ENCODE results near the gene LHX3. TPM values are rescaled to one million over a fixed set of nuclear protein-coding genes. Genes with fewer than 3 reads are reported as not detected.

Gene LHX3
- total RNA-seq, 2 experiments from 2014 or later: 0.11 to 0.16 TPM

DNA sequence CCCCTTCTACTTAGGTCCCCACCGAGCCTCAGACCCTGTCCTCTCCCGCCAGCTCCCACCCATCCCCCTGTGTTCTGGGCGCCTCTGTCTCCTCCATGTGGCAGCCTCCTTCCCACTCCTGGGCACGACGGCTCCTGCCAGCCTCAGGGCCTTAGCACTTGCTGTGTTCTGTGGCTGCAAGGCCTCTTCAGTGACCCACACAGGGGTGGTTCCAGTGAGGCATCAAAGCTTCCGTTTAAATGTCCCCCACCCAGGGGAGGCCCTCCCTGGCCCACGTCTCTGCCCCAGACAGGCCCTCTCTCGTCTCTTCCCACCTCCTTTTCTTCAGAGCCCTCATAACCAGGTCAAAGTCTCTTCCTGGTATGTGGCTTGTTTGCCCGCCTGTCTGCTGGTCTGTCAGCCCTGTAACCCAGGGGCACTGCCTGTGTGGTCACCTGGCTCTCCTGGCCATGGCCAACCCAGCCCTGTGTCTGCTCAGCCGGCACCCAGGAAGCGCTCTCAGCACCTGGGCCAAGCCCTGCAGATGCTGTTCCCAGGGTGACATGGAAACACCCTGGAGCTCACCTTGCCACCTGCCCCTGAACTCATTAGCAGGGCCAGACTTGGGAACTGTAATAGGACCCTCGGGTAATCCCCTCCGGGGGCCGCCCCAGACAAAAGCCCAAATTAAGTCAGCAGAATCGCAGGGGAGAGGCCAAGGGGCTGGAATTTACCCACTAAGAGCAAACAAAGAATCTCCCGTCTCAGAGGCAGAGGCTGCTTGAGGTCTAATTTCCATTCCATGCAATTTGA, 33.7 kb downstream of the LHX3 start:
- H3K27me3 ChIP-seq (ENCODE audit: control insufficient read depth in 1 of 2, insufficient read depth in 2 of 2, low read length in 2 of 2): peaks cover 0 to 10% of the 10 kb centered on the region in 2 experiments
- ChIA-PET CTCF (interaction anchor here (0.6 kb wide), 1 partner anchor 96 kb away, joined by 3 read pairs; no protein-coding TSS in a partner anchor), POLR2A (no interaction called here)
- H3K4me1 ChIP-seq (ENCODE audit: insufficient read depth, low read length): no peaks in the 10 kb centered on the region
- H3K36me3 Mint-ChIP-seq (ENCODE audit: low read depth): no peaks in the 10 kb centered on the region
- H3K9me3 ChIP-seq (ENCODE audit: control insufficient read depth in 1 of 2, insufficient read depth in 1 of 2, low read length in 2 of 2): peaks cover 0 to 13% of the 10 kb centered on the region in 2 experiments
- H3K4me1 Mint-ChIP-seq (ENCODE audit: low read depth): no peaks in the 10 kb centered on the region
- TF ChIP-seq, protein P1, sequence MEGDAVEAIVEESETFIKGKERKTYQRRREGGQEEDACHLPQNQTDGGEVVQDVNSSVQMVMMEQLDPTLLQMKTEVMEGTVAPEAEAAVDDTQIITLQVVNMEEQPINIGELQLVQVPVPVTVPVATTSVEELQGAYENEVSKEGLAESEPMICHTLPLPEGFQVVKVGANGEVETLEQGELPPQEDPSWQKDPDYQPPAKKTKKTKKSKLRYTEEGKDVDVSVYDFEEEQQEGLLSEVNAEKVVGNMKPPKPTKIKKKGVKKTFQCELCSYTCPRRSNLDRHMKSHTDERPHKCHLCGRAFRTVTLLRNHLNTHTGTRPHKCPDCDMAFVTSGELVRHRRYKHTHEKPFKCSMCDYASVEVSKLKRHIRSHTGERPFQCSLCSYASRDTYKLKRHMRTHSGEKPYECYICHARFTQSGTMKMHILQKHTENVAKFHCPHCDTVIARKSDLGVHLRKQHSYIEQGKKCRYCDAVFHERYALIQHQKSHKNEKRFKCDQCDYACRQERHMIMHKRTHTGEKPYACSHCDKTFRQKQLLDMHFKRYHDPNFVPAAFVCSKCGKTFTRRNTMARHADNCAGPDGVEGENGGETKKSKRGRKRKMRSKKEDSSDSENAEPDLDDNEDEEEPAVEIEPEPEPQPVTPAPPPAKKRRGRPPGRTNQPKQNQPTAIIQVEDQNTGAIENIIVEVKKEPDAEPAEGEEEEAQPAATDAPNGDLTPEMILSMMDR (IDR thresholded peaks at IDR 0.05): no peak
- no peaks in the 10 kb centered on the region for H3K9me3 Mint-ChIP-seq
- H3K27me3 Mint-ChIP-seq: peaks cover 22% of the 10 kb centered on the region
- H3K36me3 ChIP-seq (ENCODE audit: insufficient read depth, low read length): no peaks in the 10 kb centered on the region
- no peak overlapping the region for H3K27ac ChIP-seq (ENCODE audit: low read depth in 1 of 2, low read length in 2 of 2)
- H3K4me3 ChIP-seq (ENCODE audit: low read length): no peak overlapping the region
- intact Hi-C loops (cut with DNase I, micrococcal nuclease): no loop called here
- ATAC-seq (ENCODE audit: poor library complexity) (no peak), DNase-seq (no peak)
- no peak overlapping the region for H3K27ac Mint-ChIP-seq
- no peak overlapping the region for H3K4me3 Mint-ChIP-seq

DNA sequence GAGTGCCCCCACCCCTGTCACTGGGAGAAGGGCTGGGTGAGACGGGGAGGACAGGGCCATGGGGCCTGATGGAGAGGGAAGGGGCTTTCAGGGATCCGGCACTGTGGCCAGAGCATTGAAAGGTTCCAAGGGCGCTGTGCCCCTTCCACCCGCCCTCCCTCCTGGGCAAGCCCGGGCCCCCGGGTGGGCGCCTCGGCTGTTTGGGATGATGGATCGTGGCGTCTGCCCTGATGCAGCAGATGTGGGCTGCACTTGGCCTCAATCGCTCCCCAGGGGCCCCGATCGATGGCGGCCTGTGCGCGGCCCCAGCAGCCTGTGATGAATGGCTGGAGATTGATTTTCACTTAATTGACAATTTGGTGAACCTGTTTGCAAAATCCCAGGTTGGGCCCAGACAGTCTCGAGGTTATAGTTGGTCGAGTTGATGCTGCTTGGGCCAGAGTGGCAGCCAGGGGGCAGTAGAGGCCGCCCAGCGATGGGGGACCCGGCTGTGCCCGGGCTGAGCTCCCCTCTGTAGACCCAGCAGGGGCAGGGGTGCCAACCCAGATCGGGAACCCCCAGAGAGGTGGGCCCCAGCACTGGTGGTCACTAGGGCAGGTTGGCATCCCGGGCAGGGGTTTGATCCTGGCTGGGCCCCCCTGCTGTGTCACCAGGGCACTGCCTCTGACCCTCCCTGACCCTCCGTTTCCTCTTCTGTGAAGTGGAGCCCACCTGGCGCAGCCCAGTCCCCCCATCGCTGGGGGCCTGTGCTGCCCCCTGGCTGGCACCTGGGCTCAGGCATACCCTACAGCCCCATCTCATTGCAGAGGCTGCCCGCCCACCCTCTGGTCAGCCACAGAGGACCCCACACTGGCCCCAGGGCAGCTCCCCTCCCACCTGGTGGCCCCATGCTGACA, 34.7 kb downstream of the LHX3 start:
- no peaks in the 10 kb centered on the region for H3K36me3 ChIP-seq (ENCODE audit: insufficient read depth, low read length)
- H3K9me3 ChIP-seq (ENCODE audit: control insufficient read depth in 1 of 2, insufficient read depth in 1 of 2, low read length in 2 of 2): peaks cover 0 to 13% of the 10 kb centered on the region in 2 experiments
- intact Hi-C loops (cut with DNase I, micrococcal nuclease): loop anchor here in 1 of 2 experiments (1.0 kb wide), 1 partner anchor 113 kb away; no protein-coding TSS in a partner anchor
- DNase-seq (peak; percentile 26 to 63 (median 42)), ATAC-seq (ENCODE audit: poor library complexity) (peak; percentile 51)
- Mint-ChIP-seq H3K27me3 (peaks cover 22% of the 10 kb centered on the region), H3K36me3 (ENCODE audit: low read depth) (no peaks in the 10 kb centered on the region), H3K27ac (no peak overlapping the region), H3K4me3 (no peak overlapping the region), H3K9me3 (no peaks in the 10 kb centered on the region), H3K4me1 (ENCODE audit: low read depth) (no peaks in the 10 kb centered on the region)
- no peaks in the 10 kb centered on the region for H3K4me1 ChIP-seq (ENCODE audit: insufficient read depth, low read length)
- TF ChIP-seq, protein P1 (IDR thresholded peaks at IDR 0.05): peak; percentile 36
- no peak overlapping the region for H3K27ac ChIP-seq (ENCODE audit: low read depth in 1 of 2, low read length in 2 of 2)
- ChIA-PET POLR2A (no interaction called here), CTCF (interaction anchor here (0.6 kb wide), 1 partner anchor 97 kb away, joined by 3 read pairs; no protein-coding TSS in a partner anchor)
- H3K4me3 ChIP-seq (ENCODE audit: low read length): no peak overlapping the region
- H3K27me3 ChIP-seq (ENCODE audit: control insufficient read depth in 1 of 2, insufficient read depth in 2 of 2, low read length in 2 of 2): peaks cover 0 to 10% of the 10 kb centered on the region in 2 experiments

DNA sequence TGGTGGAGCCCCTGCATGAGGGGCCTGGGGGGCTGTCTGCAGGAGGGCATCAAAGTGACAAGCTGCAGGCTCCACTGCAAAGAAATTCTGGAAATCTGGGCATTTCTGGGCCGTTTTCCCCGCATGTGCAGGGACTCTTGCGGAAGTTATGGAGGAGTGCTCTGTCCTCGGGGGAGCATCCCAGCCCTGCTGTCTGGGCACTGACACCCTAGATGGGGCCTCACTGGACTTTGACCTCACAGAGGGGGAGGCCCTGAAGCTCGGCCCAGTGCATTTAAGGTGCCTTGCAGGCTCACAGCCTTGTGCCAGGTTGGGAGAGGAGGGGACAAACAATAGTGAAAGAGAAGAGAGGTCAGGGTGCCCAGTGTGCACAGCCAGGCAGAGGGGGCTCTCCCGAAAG, 35.4 kb downstream of the LHX3 start:
- ChIA-PET CTCF (no interaction called here), POLR2A (no interaction called here)
- no peak for DNase-seq
- Histone ChIP-seq H3K4me3 (ENCODE audit: low read length) (no peak overlapping the region), H3K9me3 (ENCODE audit: control insufficient read depth in 1 of 2, insufficient read depth in 1 of 2, low read length in 2 of 2) (peaks cover 0 to 9% of the 10 kb centered on the region in 2 experiments), H3K4me1 (ENCODE audit: insufficient read depth, low read length) (no peaks in the 10 kb centered on the region), H3K27ac (ENCODE audit: low read depth in 1 of 2, low read length in 2 of 2) (no peak overlapping the region), H3K36me3 (ENCODE audit: insufficient read depth, low read length) (no peaks in the 10 kb centered on the region), H3K27me3 (ENCODE audit: control insufficient read depth in 1 of 2, insufficient read depth in 2 of 2, low read length in 2 of 2) (peaks cover 0 to 10% of the 10 kb centered on the region in 2 experiments)
- H3K36me3 Mint-ChIP-seq (ENCODE audit: low read depth): no peaks in the 10 kb centered on the region
- H3K27me3 Mint-ChIP-seq: peaks cover 22% of the 10 kb centered on the region
- no peaks in the 10 kb centered on the region for H3K9me3 Mint-ChIP-seq
- H3K4me3 Mint-ChIP-seq: no peak overlapping the region
- no peaks in the 10 kb centered on the region for H3K4me1 Mint-ChIP-seq (ENCODE audit: low read depth)
- ATAC-seq (ENCODE audit: poor library complexity): no peak
- H3K27ac Mint-ChIP-seq: no peak overlapping the region
- intact Hi-C loops (cut with DNase I, micrococcal nuclease): no loop called here
- TF ChIP-seq, protein P1 (IDR thresholded peaks at IDR 0.05): no peak
